ENCODE data around the gene ARG1. TPM values are rescaled to one million over a fixed set of nuclear protein-coding genes. Genes with fewer than 3 reads are reported as not detected.

The ARG1 gene
- total RNA-seq, 4 donors from 2014 or later, result not detected

DNA sequence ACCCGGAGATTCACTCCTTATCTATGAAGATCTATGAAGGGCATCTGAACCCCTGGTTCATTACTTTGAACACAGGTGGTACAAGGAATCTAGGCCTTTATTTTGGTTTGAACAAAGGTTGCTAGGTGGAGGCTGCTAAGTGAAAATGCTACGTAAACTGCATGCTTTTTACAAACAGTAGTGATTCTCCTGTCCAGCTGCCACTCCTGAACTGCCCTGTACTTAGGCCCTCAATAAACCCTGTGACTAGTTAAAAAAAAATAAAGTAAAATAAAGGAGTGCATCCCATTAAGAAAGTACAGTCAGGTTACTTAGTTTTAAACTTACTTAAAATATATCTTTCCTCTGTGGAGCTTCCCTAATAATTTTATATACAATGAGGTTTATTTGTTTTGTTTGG is 27.7 kb upstream of the ARG1 start:
- WGBS, 2 donors, result 75 to 76% methylated on average over 2 of the region's 2 CpGs
- H3K9me3 ChIP-seq, result peaks cover 0 to 9% (median 0%) of the 10 kb centered on the region in 4 donors
- TF ChIP-seq POLR2A (IDR thresholded peaks at IDR 0.05), result no peak
- no peak for TF ChIP-seq EP300 (IDR thresholded peaks at IDR 0.05)
- TF ChIP-seq, protein P1, sequence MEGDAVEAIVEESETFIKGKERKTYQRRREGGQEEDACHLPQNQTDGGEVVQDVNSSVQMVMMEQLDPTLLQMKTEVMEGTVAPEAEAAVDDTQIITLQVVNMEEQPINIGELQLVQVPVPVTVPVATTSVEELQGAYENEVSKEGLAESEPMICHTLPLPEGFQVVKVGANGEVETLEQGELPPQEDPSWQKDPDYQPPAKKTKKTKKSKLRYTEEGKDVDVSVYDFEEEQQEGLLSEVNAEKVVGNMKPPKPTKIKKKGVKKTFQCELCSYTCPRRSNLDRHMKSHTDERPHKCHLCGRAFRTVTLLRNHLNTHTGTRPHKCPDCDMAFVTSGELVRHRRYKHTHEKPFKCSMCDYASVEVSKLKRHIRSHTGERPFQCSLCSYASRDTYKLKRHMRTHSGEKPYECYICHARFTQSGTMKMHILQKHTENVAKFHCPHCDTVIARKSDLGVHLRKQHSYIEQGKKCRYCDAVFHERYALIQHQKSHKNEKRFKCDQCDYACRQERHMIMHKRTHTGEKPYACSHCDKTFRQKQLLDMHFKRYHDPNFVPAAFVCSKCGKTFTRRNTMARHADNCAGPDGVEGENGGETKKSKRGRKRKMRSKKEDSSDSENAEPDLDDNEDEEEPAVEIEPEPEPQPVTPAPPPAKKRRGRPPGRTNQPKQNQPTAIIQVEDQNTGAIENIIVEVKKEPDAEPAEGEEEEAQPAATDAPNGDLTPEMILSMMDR (IDR thresholded peaks at IDR 0.05), result no peak
- DNase-seq (ENCODE audit: low spot score in 2 of 2), result no peak
- no peak overlapping the region for H3K4me3 ChIP-seq
- H3K27ac ChIP-seq, result no peak overlapping the region
- H3K36me3 ChIP-seq, result no peaks in the 10 kb centered on the region
- H3K4me1 ChIP-seq, result peaks cover 0 to 4% (median 0%) of the 10 kb centered on the region in 4 donors
- no peaks in the 10 kb centered on the region for H3K27me3 ChIP-seq

DNA sequence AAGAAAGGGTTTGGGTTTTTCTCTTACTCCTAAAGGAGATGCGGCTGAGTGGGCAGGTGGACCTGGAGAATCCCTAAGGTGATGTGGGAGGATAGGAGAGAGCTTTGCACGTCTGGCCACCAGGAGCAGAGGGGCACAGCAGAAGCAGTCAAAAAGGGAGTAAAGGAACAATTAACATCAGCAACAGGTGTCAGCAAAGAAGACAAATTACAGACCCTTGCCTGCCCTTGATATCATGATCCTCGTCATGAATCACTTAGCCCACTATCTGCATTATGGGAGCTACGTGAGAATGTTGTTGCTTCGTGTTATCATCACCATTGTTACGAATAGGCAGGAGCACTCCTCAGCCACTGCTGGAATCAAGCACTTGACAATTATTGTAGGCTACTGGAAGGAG is 25.5 kb upstream of the ARG1 start:
- Histone ChIP-seq H3K27ac (no peak overlapping the region), H3K27me3 (no peaks in the 10 kb centered on the region), H3K4me3 (no peak overlapping the region), H3K36me3 (no peaks in the 10 kb centered on the region), H3K4me1 (peaks cover 0 to 4% (median 0%) of the 10 kb centered on the region in 4 donors), H3K9me3 (peaks cover 0 to 9% (median 0%) of the 10 kb centered on the region in 4 donors)
- WGBS, 2 donors, result 73 to 85% methylated on average over 6 of the region's 6 CpGs
- no peak for TF ChIP-seq EP300 (IDR thresholded peaks at IDR 0.05)
- TF ChIP-seq, protein P1 (IDR thresholded peaks at IDR 0.05), result no peak
- no peak for TF ChIP-seq POLR2A (IDR thresholded peaks at IDR 0.05)
- no peak for DNase-seq (ENCODE audit: low spot score in 2 of 2)

DNA sequence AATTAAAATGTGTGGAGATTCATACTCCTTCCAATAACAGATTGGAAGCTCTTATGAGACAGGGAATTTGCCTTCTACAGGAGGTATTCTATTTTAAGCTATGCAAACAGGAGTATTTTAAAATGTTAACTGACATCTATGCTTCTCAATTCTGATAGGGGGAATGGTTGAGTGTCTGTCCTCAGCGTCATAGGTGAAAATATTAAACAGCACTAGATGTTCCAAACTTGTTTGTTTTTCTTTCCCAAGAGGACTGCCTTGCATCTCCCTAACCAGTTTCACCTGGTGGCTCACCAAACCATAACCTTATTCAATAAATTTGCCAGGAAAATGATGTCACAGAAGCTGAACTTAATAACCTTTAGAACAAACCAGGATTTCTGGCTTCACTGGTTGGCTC is 24.6 kb upstream of the ARG1 start:
- WGBS, 2 donors, result 84 to 89% methylated on average over 1 of the region's 1 CpG
- TF ChIP-seq, protein P1 (IDR thresholded peaks at IDR 0.05), result no peak
- TF ChIP-seq POLR2A (IDR thresholded peaks at IDR 0.05) (no peak), EP300 (IDR thresholded peaks at IDR 0.05) (no peak)
- peaks cover 0 to 4% (median 0%) of the 10 kb centered on the region in 4 donors for H3K4me1 ChIP-seq

DNA sequence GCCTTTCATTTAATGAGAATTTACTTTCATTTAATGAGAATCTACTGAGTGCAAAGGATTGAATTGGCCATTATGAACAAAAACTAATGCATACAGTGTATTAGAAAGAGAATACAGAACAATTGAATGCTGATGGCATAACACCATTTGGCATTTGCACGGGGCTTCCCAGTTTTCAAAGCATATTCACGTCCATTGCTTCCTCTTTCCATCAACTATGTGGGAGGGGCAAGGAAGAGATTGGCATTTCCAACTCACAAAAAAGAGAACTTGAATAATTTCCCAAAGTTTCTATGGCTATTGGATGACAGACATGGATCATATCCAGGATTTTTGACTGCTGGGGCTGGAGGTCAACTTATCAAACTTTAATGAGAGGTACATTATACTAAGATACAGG is 23.2 kb upstream of the ARG1 start:
- TF ChIP-seq EP300 (IDR thresholded peaks at IDR 0.05) (no peak), POLR2A (IDR thresholded peaks at IDR 0.05) (no peak)
- TF ChIP-seq, protein P1 (IDR thresholded peaks at IDR 0.05), result no peak
- Histone ChIP-seq H3K4me3 (no peak overlapping the region), H3K36me3 (no peaks in the 10 kb centered on the region), H3K9me3 (no peaks in the 10 kb centered on the region), H3K4me1 (peaks cover 0 to 4% (median 0%) of the 10 kb centered on the region in 4 donors), H3K27me3 (no peaks in the 10 kb centered on the region), H3K27ac (no peak overlapping the region)
- 33 to 41% methylated on average over 2 of the region's 2 CpGs for WGBS, 2 donors
- DNase-seq (ENCODE audit: low spot score in 2 of 2), result no peak

More for the DNA sequence above, 24.6 kb upstream of the ARG1 start:
- H3K27me3 ChIP-seq, result no peaks in the 10 kb centered on the region
- peaks cover 0 to 7% (median 0%) of the 10 kb centered on the region in 4 donors for H3K9me3 ChIP-seq
- H3K36me3 ChIP-seq, result no peaks in the 10 kb centered on the region
- H3K4me3 ChIP-seq, result no peak overlapping the region
- DNase-seq (ENCODE audit: low spot score in 2 of 2), result no peak
- H3K27ac ChIP-seq, result no peak overlapping the region

DNA sequence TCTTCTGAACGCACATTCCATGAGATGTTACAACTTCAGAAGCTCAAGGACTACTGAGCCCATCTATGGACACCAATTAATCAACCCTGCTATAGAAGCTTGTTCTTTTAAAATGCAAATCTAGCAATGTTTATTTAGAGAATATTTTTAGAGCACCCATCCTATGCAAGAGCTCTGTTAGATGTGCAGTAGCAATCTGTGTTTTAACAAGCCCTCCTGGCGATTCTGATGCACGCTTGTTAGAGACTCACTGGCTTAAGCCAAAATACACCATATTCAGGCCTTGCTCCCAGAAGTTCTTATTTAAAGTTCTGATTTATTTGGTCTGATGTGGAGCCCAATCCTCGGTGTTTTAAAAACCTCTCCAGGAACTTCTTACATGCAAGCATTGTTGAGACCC is 21.1 kb upstream of the ARG1 start:
- Histone ChIP-seq H3K27me3 (no peaks in the 10 kb centered on the region), H3K4me3 (no peak overlapping the region), H3K4me1 (peaks cover 0 to 4% (median 0%) of the 10 kb centered on the region in 4 donors), H3K27ac (no peak overlapping the region), H3K36me3 (no peaks in the 10 kb centered on the region), H3K9me3 (no peaks in the 10 kb centered on the region)
- no peak for DNase-seq (ENCODE audit: low spot score in 2 of 2)
- TF ChIP-seq POLR2A (IDR thresholded peaks at IDR 0.05), result no peak
- 58 to 69% methylated on average over 4 of the region's 4 CpGs for WGBS, 2 donors

DNA sequence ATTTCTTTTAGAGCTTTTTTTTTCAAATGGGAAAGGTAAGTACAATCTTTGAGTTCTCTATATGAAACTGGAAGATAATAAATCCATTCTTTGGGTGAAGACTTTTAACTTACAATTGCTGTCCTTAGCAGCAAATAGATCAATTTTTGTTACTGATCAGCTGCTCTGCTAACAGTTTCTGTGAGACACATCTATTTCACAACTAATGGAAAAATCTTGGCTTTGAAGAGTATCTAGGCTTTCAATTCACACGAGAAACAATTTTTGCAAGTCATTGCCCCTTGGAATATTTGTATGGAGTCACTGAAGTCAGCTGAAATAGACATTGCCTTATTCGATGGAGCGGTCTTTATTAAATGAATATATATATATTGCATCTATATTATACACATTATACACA is 20.5 kb upstream of the ARG1 start:
- no peaks in the 10 kb centered on the region for H3K9me3 ChIP-seq
- TF ChIP-seq POLR2A (IDR thresholded peaks at IDR 0.05), result no peak
- TF ChIP-seq, protein P1 (IDR thresholded peaks at IDR 0.05), result no peak
- WGBS, 2 donors, result 81 to 87% methylated on average over 3 of the region's 3 CpGs
- peaks cover 0 to 4% (median 0%) of the 10 kb centered on the region in 4 donors for H3K4me1 ChIP-seq
- no peaks in the 10 kb centered on the region for H3K27me3 ChIP-seq
- H3K36me3 ChIP-seq, result no peaks in the 10 kb centered on the region
- no peak overlapping the region for H3K4me3 ChIP-seq
- DNase-seq (ENCODE audit: low spot score in 2 of 2), result no peak
- H3K27ac ChIP-seq, result no peak overlapping the region

All from tibial nerve (tissue), 4 donors.